Heart right ventricle (tissue), 16 donors: ENCODE data around the gene LRPPRC. TPM values are rescaled to one million over a fixed set of nuclear protein-coding genes. Genes with fewer than 3 reads are reported as not detected.
"Not testable (repeated sequence)": the region's sequence is repeated elsewhere in the genome, so short reads cannot be mapped to it uniquely, and the experiment has no call there.

Experiments used
- ATAC-seq, 8 donors: fragments of 200-7000 bp; cut with Tn5 transposase; one replicate each; pipeline ENCODE4 v1.9.1; 2020; ENCODE audit warnings: mild to moderate bottlenecking in 8 of 8, moderate library complexity in 8 of 8, moderate number of reproducible peaks in 1 of 8
- DNase-seq, 2 donors: peaks; one replicate each; pipeline ENCODE4 v3.0.0-alpha.2; 2020
- H3K27ac ChIP-seq, 10 donors: fragments of 200-600 bp; sonication (generic) in 2 of 10; one replicate each; pipeline versions ENCODE4 v1.5.0 to v1.8.0; 2020 to 2022; ENCODE audit warnings: mild to moderate bottlenecking in 3 of 10
- H3K27me3 ChIP-seq, 7 donors: fragments of 200-600 bp; one replicate each; pipeline ENCODE4 v1.8.0; 2021 to 2022; ENCODE audit warnings: mild to moderate bottlenecking in 2 of 7
- H3K36me3 ChIP-seq, 9 donors: fragments of 200-600 bp; sonication (generic) in 1 of 9; one replicate each; pipeline versions ENCODE4 v1.5.0 to v1.8.0; 2020 to 2022; ENCODE audit warnings: mild to moderate bottlenecking in 2 of 9
- H3K4me1 ChIP-seq, 9 donors: fragments of 200-600 bp; sonication (generic) in 1 of 9; one replicate each; pipeline versions ENCODE4 v1.5.0 to v1.8.0; 2020 to 2022; ENCODE audit warnings: mild to moderate bottlenecking in 4 of 9
- H3K4me3 ChIP-seq, 10 donors: fragments of 200-600 bp; sonication (generic) in 2 of 10; one replicate each; pipeline versions ENCODE4 v1.5.0 to v1.8.0; 2020 to 2022; ENCODE audit warnings: mild to moderate bottlenecking in 7 of 10, moderate library complexity in 2 of 10
- H3K9me3 ChIP-seq, 11 donors: fragments of 200-600 bp in 10 of 11; sonication (generic) in 2 of 11; one replicate each; pipeline versions ENCODE4 v1.5.0 to v1.8.0; 2013 to 2022; ENCODE audit warnings: mild to moderate bottlenecking in 2 of 11, control low read depth in 1 of 11, moderate library complexity in 1 of 11
- CTCF ChIP-seq, 9 donors: fragments of 200-600 bp; sonication (generic) in 2 of 9; IDR thresholded peaks; one replicate each; pipeline versions ENCODE4 v1.5.0 to v1.8.0; 2021 to 2022; ENCODE audit warnings: antibody characterized with exemption in 9 of 9, mild to moderate bottlenecking in 5 of 9, moderate library complexity in 1 of 9
- WGBS, 2 donors: extraction: QIAGEN DNeasy Blood & Tissue Kit; methylation state at CpG; one replicate each; pipeline ENCODE4 v1.1.7; 2013; ENCODE audit warnings: inconsistent platforms in 1 of 2; 5-methylcytosine and 5-hydroxymethylcytosine counted together
- intact Hi-C, 10 donors: fragments of 100-400 bp; cut with DNase I; formaldehyde crosslinking; loops; one replicate each; pipeline versions ENCODE4 v1.11.1 to v1.14.2; 2022
- polyA plus RNA-seq, 2 donors: library from polyadenylated mRNA; stranded (reverse); fragments of 200-250 nt; gene quantifications; one replicate each; pipeline ENCODE4 v1.2.3, GENCODE V29; 2013
- total RNA-seq, 10 donors: library from RNA; stranded (reverse); fragmentation: NEBNext Ultra II Directional in 3 of 10; extraction: Animal tissue kit (Norgen Biotek cat#: 25700) in 3 of 10; gene quantifications; one replicate each; pipeline versions ENCODE4 v1.2.1 to v1.2.4, GENCODE V29; 2021 to 2023
- donor health status: Arrhythmogenic right ventricular cardiomyopathy.
- donor health status: ischemic (EF 13 %, LVEDD 7.1; RV severe dilation, severe dysfunction).
- donor health status: healthy with polysubstance abuse.
- donor health status: DM: no; HTN: yes; CAD: no.
- donor health status: DM: no; HTN: no; CAD: no.
- donor health status: ischemic (EF 25% LVEDD 6.9; RV normal size, moderate dysfunction).
- donor health status: ischemic (EF 25% LVEDD 5.7; RV mildly dilated, moderate dysfunction).
- donor health status: healthy.
- donor health status: DM: yes; HTN: yes; CAD: no.
- donor health status: Ischemic cardiomyopathy.
- donor health status: ischemic (EF 35%, LVEDD 5.7; RV mildly dilated, moderate dysfunction).
- donor health status: nonischemic (EF 11% LVEDD 7.7; RV severe dilation, severe dysfunction).
- donor health status: DM: yes; HTN: yes; CAD: no.
- donor health status: PGD.
- donor health status: ischemic (EF 29% LVEDD 5.4; RV normal size, mild dysfunction).
- donor health status: nonischemic (EF 23%, LVEDD 6.1; RV moderate dilation, normal function).

Gene LRPPRC
- total and polyA plus RNA-seq, 12 donors = 26.1 to 123 (median 112) TPM

GRCh38 chr2:44015239-44015638 is 19.4 kb upstream of the LRPPRC start:
- no peaks in the 10 kb centered on the region for H3K36me3 ChIP-seq
- H3K27ac ChIP-seq = no peak overlapping the region
- peaks cover 0 to 38% (median 7%) of the 10 kb centered on the region in 7 donors for H3K27me3 ChIP-seq
- no peak for DNase-seq
- no peaks in the 10 kb centered on the region for H3K4me1 ChIP-seq
- intact Hi-C loops = no loop called here
- ATAC-seq = no peak
- TF ChIP-seq CTCF (IDR thresholded peaks at IDR 0.05) = no peak
- no peaks in the 10 kb centered on the region for H3K9me3 ChIP-seq
- 74 to 78% methylated on average over 4 of the region's 4 CpGs for WGBS, 2 donors
- no peak overlapping the region for H3K4me3 ChIP-seq

GRCh38 chr2:44013205-44013604 is 17.4 kb upstream of the LRPPRC start:
- intact Hi-C loops = not testable (repeated sequence)

GRCh38 chr2:44010266-44010665 is 14.5 kb upstream of the LRPPRC start:
- no peak for TF ChIP-seq CTCF (IDR thresholded peaks at IDR 0.05)
- Histone ChIP-seq H3K27me3 (peaks cover 0 to 44% (median 5%) of the 10 kb centered on the region in 7 donors), H3K9me3 (no peaks in the 10 kb centered on the region), H3K4me3 (no peak overlapping the region), H3K4me1 (peaks cover 0 to 3% (median 0%) of the 10 kb centered on the region in 9 donors), H3K36me3 (no peaks in the 10 kb centered on the region), H3K27ac (no peak overlapping the region)
- intact Hi-C loops = no loop called here
- ATAC-seq (no peak), DNase-seq (no peak)
- WGBS, 2 donors = 56 to 69% methylated on average over 7 of the region's 7 CpGs

More at GRCh38 chr2:44013205-44013604, 17.4 kb upstream of the LRPPRC start:
- not testable (repeated sequence) for H3K27ac ChIP-seq, ATAC-seq, H3K36me3 ChIP-seq, DNase-seq, H3K4me3 ChIP-seq, H3K9me3 ChIP-seq, H3K4me1 ChIP-seq
- WGBS, 2 donors = 92 to 95% methylated on average over 3 of the region's 3 CpGs
- peaks cover 0 to 49% (median 7%) of the 10 kb centered on the region in 7 donors for H3K27me3 ChIP-seq

- DNase-seq (no peak), ATAC-seq (no peak)
- intact Hi-C loops = no loop called here
- H3K4me3 ChIP-seq = no peak overlapping the region
- H3K9me3 ChIP-seq = no peaks in the 10 kb centered on the region
- WGBS, 2 donors = 64 to 76% methylated on average over 3 of the region's 3 CpGs
- H3K27ac ChIP-seq = no peak overlapping the region
- TF ChIP-seq CTCF (IDR thresholded peaks at IDR 0.05) = no peak
- H3K36me3 ChIP-seq = no peaks in the 10 kb centered on the region
- H3K27me3 ChIP-seq = peaks cover 0 to 34% (median 5%) of the 10 kb centered on the region in 7 donors
- peaks cover 0 to 6% (median 0%) of the 10 kb centered on the region in 9 donors for H3K4me1 ChIP-seq
These were observed 13.4 kb upstream of the LRPPRC start for GRCh38 chr2:44009136-44009735.

- no peaks in the 10 kb centered on the region for H3K9me3 ChIP-seq
- no peak for TF ChIP-seq CTCF (IDR thresholded peaks at IDR 0.05)
- H3K4me1 ChIP-seq = peaks cover 0 to 6% (median 0%) of the 10 kb centered on the region in 9 donors
- no peak for ATAC-seq
- WGBS, 2 donors = 70 to 79% methylated on average over 3 of the region's 3 CpGs
- peaks cover 0 to 13% (median 0%) of the 10 kb centered on the region in 7 donors for H3K27me3 ChIP-seq
- intact Hi-C loops = no loop called here
- no peak overlapping the region for H3K27ac ChIP-seq
- H3K36me3 ChIP-seq = no peaks in the 10 kb centered on the region
- DNase-seq = no peak
- no peak overlapping the region for H3K4me3 ChIP-seq
These were observed 10.1 kb upstream of the LRPPRC start for GRCh38 chr2:44005846-44006245.
